ENCODE results near the gene LTC4S. TPM values are rescaled to one million over a fixed set of nuclear protein-coding genes. Genes with fewer than 3 reads are reported as not detected.

Gene LTC4S
- total RNA-seq, 2 experiments from 2014 or later, result 0.39 to 0.42 TPM

DNA sequence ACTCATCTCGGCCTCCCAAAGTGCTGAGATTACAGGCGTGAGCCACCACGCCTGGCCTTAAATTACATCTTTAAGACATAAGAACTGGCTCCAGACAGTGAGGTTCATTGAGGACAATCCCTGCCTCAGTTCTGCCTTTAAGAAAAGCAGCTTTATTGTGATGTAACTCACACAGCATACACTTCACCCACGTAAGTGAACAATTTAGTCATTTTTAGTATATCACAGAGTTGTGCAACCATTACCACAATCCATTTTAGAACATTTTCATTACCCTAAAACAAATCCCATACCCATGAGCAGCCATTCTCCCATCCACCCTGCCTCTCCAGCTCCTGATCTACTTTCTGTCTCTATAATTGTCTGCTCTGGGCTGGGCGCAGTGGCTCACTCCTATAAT, 24.0 kb upstream of the LTC4S start:
- ChIA-PET POLR2A (interaction anchor here (1.0 kb wide), 1 partner anchor 12 kb away, joined by 5 read pairs; no protein-coding TSS in a partner anchor), CTCF (interaction anchor here (0.5 kb wide), 1 partner anchor 546 kb away, joined by 3 read pairs; no protein-coding TSS in a partner anchor)
- DNase-seq (no peak), ATAC-seq (no peak)
- Mint-ChIP-seq H3K9me3 (ENCODE audit: low read depth) (no peaks in the 10 kb centered on the region), H3K4me3 (no peak overlapping the region), H3K27me3 (no peaks in the 10 kb centered on the region), H3K27ac (no peak overlapping the region), H3K4me1 (peaks cover 36% of the 10 kb centered on the region), H3K36me3 (ENCODE audit: low read depth) (peaks cover 62% of the 10 kb centered on the region)
- intact Hi-C loops (cut with DNase I, micrococcal nuclease), result no loop called here

DNA sequence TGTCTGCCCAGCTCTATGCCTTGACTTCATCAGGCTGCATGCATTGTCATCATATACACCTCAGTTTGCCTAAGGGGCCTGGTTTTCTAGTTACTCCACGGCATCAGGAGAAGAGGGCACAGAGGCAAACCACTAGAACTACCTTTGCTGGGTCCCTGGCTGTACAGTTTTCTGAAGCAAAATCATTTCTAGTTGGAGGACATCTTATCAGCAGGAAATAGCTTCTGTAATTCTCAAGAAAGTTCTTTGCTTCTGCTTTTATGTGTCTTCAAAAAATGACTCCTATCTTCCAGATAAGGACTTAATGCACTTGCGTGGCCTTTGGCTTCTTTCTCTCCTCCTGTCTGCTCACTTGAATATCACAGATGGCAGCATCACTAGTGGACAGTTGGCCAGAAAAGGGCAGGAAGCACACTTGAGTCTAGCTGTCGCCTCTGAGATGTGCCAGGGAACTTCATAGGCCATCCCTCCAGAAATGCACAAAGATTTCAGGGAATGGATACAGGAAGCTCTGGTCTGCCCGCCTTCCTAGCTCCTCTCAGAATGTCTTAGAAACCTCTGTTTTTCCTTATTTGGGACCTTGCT, 22.4 kb upstream of the LTC4S start:
- peaks cover 57% of the 10 kb centered on the region for H3K36me3 Mint-ChIP-seq (ENCODE audit: low read depth)
- H3K27me3 Mint-ChIP-seq, result no peaks in the 10 kb centered on the region
- peaks cover 23% of the 10 kb centered on the region for H3K4me1 Mint-ChIP-seq
- H3K27ac Mint-ChIP-seq, result no peak overlapping the region
- H3K9me3 Mint-ChIP-seq (ENCODE audit: low read depth), result no peaks in the 10 kb centered on the region
- ATAC-seq (no peak), DNase-seq (no peak)
- no peak overlapping the region for H3K4me3 Mint-ChIP-seq
- ChIA-PET CTCF (interaction anchor here (0.9 to 1.0 kb wide), 2 partner anchors 8 to 9 kb away, joined by 4 read pairs; no protein-coding TSS in a partner anchor), POLR2A (interaction anchor here (1.0 kb wide), 1 partner anchor 13 kb away, joined by 4 read pairs; no protein-coding TSS in a partner anchor)
- intact Hi-C loops (cut with DNase I, micrococcal nuclease), result no loop called here

DNA sequence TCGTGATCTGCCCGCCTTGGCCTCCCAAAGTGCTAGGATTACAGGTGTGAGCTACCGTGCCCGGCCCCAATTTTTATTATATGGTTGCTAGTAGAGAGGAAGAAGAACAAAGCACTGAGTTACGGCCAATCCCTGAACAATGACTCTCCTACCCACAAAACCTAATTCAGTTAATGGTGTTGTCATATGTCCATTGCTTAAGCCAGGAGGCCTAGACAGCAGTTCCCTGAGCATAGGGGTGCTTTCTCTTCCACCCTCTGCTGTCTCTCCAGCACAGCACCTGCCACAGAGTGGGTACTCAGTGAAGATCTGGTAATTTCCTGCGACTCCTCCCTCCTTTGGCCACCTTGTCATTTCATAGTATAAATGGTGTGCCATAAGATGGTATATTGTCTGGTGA, 21.4 kb upstream of the LTC4S start:
- intact Hi-C loops (cut with DNase I, micrococcal nuclease), result no loop called here
- DNase-seq (no peak), ATAC-seq (no peak)
- CTCF ChIA-PET, result interaction anchor here (0.9 to 1.0 kb wide), 2 partner anchors 8 to 9 kb away, joined by 4 read pairs; no protein-coding TSS in a partner anchor
- Mint-ChIP-seq H3K27ac (no peak overlapping the region), H3K4me3 (no peak overlapping the region), H3K36me3 (ENCODE audit: low read depth) (peaks cover 54% of the 10 kb centered on the region), H3K4me1 (peaks cover 16% of the 10 kb centered on the region), H3K27me3 (no peaks in the 10 kb centered on the region), H3K9me3 (ENCODE audit: low read depth) (no peaks in the 10 kb centered on the region)
- POLR2A ChIA-PET, result interaction anchor here (1.0 kb wide), 1 partner anchor 14 kb away, joined by 4 read pairs; no protein-coding TSS in a partner anchor

DNA sequence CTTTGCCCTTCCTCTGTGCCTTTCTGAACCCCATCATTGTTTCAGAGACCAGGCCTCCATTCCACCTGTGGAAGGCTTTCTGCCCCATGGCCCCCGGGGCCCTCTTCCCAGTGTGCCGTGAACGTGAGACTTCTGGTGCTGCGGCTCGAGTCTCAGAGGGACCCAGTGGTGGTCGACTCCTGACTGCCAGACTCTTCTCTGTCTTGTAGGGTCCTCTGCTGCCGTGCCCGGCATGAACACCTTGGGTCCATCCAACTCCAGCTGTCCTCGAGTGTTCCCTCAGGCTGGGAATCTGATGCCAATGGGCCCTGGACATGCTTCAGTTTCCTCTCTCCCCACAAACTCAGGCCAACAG, 20.1 kb upstream of the LTC4S start:
- no peaks in the 10 kb centered on the region for H3K9me3 Mint-ChIP-seq (ENCODE audit: low read depth)
- no peak for ATAC-seq
- H3K27me3 Mint-ChIP-seq, result no peaks in the 10 kb centered on the region
- H3K4me3 Mint-ChIP-seq, result no peak overlapping the region
- POLR2A ChIA-PET, result interaction anchor here (0.6 kb wide), 1 partner anchor 13 kb away, joined by 3 read pairs; no protein-coding TSS in a partner anchor
- H3K36me3 Mint-ChIP-seq (ENCODE audit: low read depth), result peaks cover 49% of the 10 kb centered on the region
- intact Hi-C loops (cut with DNase I, micrococcal nuclease), result no loop called here
- H3K4me1 Mint-ChIP-seq, result peaks cover 4% of the 10 kb centered on the region
- no peak overlapping the region for H3K27ac Mint-ChIP-seq
- CTCF ChIA-PET, result interaction anchor here (0.7 kb wide), 1 partner anchor 614 kb away, joined by 3 read pairs; no protein-coding TSS in a partner anchor
- no peak for DNase-seq

DNA sequence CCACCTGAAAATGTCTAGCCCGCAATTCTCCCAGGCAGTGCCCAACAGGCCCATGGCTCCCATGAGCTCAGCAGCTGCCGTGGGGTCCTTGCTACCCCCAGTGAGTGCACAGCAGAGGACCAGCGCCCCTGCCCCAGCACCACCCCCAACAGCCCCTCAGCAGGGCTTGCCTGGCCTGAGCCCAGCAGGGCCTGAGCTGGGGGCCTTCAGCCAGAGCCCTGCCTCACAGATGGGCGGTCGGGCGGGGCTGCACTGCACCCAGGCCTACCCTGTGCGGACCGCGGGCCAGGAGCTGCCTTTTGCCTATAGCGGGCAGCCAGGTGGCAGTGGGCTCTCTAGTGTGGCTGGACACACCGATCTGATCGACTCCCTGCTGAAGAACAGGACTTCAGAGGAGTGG, 19.3 kb upstream of the LTC4S start:
- ATAC-seq, result no peak
- POLR2A ChIA-PET, result no interaction called here
- peaks cover 46% of the 10 kb centered on the region for H3K36me3 Mint-ChIP-seq (ENCODE audit: low read depth)
- no peak overlapping the region for H3K27ac Mint-ChIP-seq
- H3K9me3 Mint-ChIP-seq (ENCODE audit: low read depth), result no peaks in the 10 kb centered on the region
- CTCF ChIA-PET, result interaction anchor here (0.7 to 1.4 kb wide), 2 partner anchors 11 to 613 kb away, joined by 3 to 7 read pairs; no protein-coding TSS in a partner anchor
- H3K27me3 Mint-ChIP-seq, result no peaks in the 10 kb centered on the region
- H3K4me3 Mint-ChIP-seq, result no peak overlapping the region
- intact Hi-C loops (cut with DNase I, micrococcal nuclease), result no loop called here
- no peak for DNase-seq
- no peaks in the 10 kb centered on the region for H3K4me1 Mint-ChIP-seq

DNA sequence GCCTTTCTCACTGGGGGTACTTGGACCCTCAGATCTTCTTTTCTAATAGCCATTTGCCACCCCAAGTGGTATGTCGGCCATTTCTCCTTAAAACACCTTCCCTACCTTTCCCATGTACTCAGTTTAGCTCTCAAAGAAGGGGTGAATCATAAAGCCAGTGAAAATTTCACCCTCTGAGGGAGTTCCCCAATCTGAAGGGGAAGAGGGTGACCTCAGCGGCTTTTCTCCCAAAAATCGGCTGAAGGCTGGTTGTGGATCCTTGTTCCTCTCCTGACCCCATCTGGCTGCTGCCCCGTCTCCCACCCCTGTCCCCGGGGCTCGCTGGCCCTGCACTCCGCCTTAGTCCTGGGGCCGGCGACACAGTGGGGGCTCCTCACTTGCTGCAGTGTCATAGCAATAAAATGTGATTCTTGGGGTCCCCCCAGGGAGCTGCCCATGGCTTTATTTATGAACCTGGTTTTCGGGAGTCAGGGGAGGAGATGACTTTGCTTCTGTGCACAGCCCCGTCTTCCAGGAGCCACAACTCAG, 17.3 kb upstream of the LTC4S start:
- no peak overlapping the region for H3K27ac Mint-ChIP-seq
- no peak for ATAC-seq
- CTCF ChIA-PET, result interaction anchor here (1.2 to 1.9 kb wide), 2 partner anchors 9 to 13 kb away, joined by 3 to 12 read pairs; no protein-coding TSS in a partner anchor
- no peaks in the 10 kb centered on the region for H3K4me1 Mint-ChIP-seq
- no peak for DNase-seq
- H3K27me3 Mint-ChIP-seq, result no peaks in the 10 kb centered on the region
- peaks cover 32% of the 10 kb centered on the region for H3K36me3 Mint-ChIP-seq (ENCODE audit: low read depth)
- POLR2A ChIA-PET, result interaction anchor here (0.6 kb wide), 1 partner anchor 1813 kb away, joined by 3 read pairs; no protein-coding TSS in a partner anchor
- H3K9me3 Mint-ChIP-seq (ENCODE audit: low read depth), result no peaks in the 10 kb centered on the region
- intact Hi-C loops (cut with DNase I, micrococcal nuclease), result no loop called here
- no peak overlapping the region for H3K4me3 Mint-ChIP-seq

DNA sequence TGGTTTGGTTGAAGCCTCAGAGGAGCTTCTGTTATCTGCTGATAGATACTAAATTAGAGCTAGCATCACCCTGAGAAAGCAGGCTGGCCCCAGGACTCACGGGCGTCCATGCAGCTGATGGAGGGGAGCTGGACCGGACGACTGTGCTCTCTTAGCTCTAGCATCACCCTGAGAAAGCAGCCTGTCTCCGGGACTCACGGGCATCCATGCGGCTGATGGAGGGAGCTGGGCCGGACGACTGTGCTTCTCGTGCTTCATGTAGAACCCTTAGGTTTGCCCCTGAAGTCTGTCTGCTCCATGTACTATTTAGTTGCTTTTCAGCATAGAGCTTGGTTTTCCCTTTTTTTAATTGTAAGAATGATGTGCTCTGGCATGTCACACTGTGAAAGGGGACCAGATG, 16.3 kb upstream of the LTC4S start:
- DNase-seq (no peak), ATAC-seq (no peak)
- H3K4me3 Mint-ChIP-seq, result no peak overlapping the region
- ChIA-PET POLR2A (interaction anchor here (0.7 kb wide), 1 partner anchor 10 kb away, joined by 3 read pairs; no protein-coding TSS in a partner anchor), CTCF (interaction anchor here (1.2 to 1.9 kb wide), 2 partner anchors 10 to 14 kb away, joined by 3 to 12 read pairs; no protein-coding TSS in a partner anchor)
- no peaks in the 10 kb centered on the region for H3K4me1 Mint-ChIP-seq
- H3K27me3 Mint-ChIP-seq, result no peaks in the 10 kb centered on the region
- H3K9me3 Mint-ChIP-seq (ENCODE audit: low read depth), result no peaks in the 10 kb centered on the region
- no peak overlapping the region for H3K27ac Mint-ChIP-seq
- H3K36me3 Mint-ChIP-seq (ENCODE audit: low read depth), result peaks cover 28% of the 10 kb centered on the region
- intact Hi-C loops (cut with DNase I, micrococcal nuclease), result no loop called here

DNA sequence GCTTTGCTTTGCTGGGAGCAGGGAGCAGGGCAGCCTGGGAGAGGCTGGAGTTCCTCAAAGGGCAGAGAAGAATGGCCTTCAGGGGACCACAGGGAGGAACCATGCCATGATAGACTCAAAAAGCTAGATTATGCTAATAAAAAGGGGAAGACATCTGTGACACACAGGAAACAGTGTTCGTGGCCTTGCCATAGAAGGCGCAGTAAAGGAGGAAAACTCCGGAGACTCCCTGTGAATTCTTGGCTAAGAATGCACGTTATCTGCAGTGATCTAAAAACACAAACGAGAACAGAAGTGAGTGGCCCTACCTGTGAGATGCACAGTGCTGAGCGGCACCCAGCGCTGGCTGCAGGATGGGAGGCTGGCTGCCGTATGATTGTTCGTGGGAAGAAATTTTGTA, 15.9 kb upstream of the LTC4S start:
- ChIA-PET CTCF (interaction anchor here (1.2 to 1.9 kb wide), 2 partner anchors 11 to 15 kb away, joined by 3 to 12 read pairs; no protein-coding TSS in a partner anchor), POLR2A (interaction anchor here (0.7 kb wide), 1 partner anchor 9 kb away, joined by 3 read pairs; no protein-coding TSS in a partner anchor)
- no peaks in the 10 kb centered on the region for H3K9me3 Mint-ChIP-seq (ENCODE audit: low read depth)

DNA sequence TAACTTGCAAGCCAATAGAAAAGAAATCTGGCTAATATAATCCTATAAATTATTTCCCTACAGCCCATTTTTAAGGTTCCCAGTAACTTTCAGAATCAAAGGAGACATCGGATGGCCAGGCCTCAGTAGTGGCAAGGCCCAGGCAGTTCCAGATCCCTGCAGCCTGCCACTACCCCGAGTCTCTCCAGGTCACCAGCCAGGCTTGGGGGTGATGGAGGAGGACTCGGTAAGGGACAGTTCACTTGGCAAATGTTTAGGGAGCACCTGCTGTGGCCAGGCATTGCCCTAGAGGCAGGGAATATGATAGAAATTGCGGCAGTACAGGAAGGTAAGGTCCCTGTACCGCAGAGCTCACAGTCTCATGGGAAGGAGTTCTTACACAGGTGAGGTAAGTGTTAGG, 15.2 kb upstream of the LTC4S start:
- Mint-ChIP-seq H3K9me3 (ENCODE audit: low read depth) (no peaks in the 10 kb centered on the region), H3K27ac (no peak overlapping the region), H3K4me1 (no peaks in the 10 kb centered on the region), H3K27me3 (no peaks in the 10 kb centered on the region), H3K4me3 (no peak overlapping the region), H3K36me3 (ENCODE audit: low read depth) (peaks cover 17% of the 10 kb centered on the region)
- intact Hi-C loops (cut with DNase I, micrococcal nuclease), result no loop called here
- DNase-seq (no peak), ATAC-seq (no peak)
- CTCF ChIA-PET, result interaction anchor here (1.9 kb wide), 1 partner anchor 16 kb away, joined by 8 read pairs; no protein-coding TSS in a partner anchor
- POLR2A ChIA-PET, result no interaction called here

More for the DNA sequence above, 15.9 kb upstream of the LTC4S start:
- Mint-ChIP-seq H3K36me3 (ENCODE audit: low read depth) (peaks cover 24% of the 10 kb centered on the region), H3K27me3 (no peaks in the 10 kb centered on the region), H3K27ac (no peak overlapping the region), H3K4me1 (no peaks in the 10 kb centered on the region), H3K4me3 (no peak overlapping the region)
- intact Hi-C loops (cut with DNase I, micrococcal nuclease), result no loop called here
- no peak for DNase-seq
- no peak for ATAC-seq

DNA sequence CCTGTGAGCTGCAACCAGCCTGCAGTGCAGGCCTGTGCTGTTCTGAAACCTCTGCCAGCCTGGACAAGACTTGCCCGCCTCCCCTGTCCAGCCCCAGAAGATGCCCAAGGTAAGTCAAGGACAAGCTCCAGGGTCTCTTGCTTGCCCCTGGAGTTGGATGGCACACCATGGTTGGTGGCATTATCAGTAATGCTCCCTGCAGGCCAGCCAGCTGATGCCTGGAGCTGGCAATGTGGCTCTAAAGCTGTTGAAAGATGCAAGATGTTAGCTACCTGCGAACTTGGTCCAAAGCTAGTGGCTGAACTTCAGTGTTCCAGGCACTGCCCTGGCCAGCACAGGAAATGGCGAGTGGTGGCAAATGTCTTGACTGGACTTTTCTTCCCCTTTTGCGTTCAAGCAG, 14.0 kb upstream of the LTC4S start:
- no peak for ATAC-seq

DNA sequence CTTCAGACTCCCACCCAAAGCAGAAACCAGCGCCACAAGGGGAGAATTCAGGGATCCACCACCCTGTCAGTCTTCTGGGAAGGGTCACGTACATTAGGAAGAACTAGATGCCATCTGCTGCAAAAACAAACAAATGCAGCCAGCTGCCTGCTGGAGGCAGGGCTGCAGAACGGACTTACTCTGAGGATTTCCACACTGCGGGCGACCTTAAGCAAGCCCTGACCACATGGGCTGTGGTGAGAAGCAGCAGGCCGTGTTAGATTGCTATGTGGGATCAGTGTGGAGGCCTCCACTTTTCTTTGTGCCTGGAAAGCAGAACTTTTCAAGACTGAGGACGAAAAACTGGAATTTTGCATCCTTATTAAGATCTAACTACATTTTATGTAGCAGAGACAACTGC, 13.4 kb upstream of the LTC4S start:
- H3K36me3 Mint-ChIP-seq (ENCODE audit: low read depth), result peaks cover 13% of the 10 kb centered on the region
- intact Hi-C loops (cut with DNase I, micrococcal nuclease), result no loop called here
- no peaks in the 10 kb centered on the region for H3K4me1 Mint-ChIP-seq
- ATAC-seq, result no peak
- H3K27ac Mint-ChIP-seq, result no peak overlapping the region
- no peaks in the 10 kb centered on the region for H3K27me3 Mint-ChIP-seq
- no peak overlapping the region for H3K4me3 Mint-ChIP-seq
- POLR2A ChIA-PET, result no interaction called here
- CTCF ChIA-PET, result interaction anchor here (0.5 to 1.9 kb wide), 4 partner anchors 8 to 71 kb away, joined by 3 to 8 read pairs (median 4); no protein-coding TSS in a partner anchor
- no peaks in the 10 kb centered on the region for H3K9me3 Mint-ChIP-seq (ENCODE audit: low read depth)
- no peak for DNase-seq

More for the DNA sequence above, 14.0 kb upstream of the LTC4S start:
- POLR2A ChIA-PET, result no interaction called here
- no peaks in the 10 kb centered on the region for H3K4me1 Mint-ChIP-seq
- H3K27me3 Mint-ChIP-seq, result no peaks in the 10 kb centered on the region
- peaks cover 13% of the 10 kb centered on the region for H3K36me3 Mint-ChIP-seq (ENCODE audit: low read depth)
- CTCF ChIA-PET, result interaction anchor here (0.5 to 1.9 kb wide), 3 partner anchors 13 to 75 kb away, joined by 3 to 8 read pairs (median 3); no protein-coding TSS in a partner anchor
- H3K27ac Mint-ChIP-seq, result no peak overlapping the region
- intact Hi-C loops (cut with DNase I, micrococcal nuclease), result no loop called here
- no peak overlapping the region for H3K4me3 Mint-ChIP-seq
- DNase-seq, result no peak
- H3K9me3 Mint-ChIP-seq (ENCODE audit: low read depth), result no peaks in the 10 kb centered on the region

Measured in activated CD4-positive, alpha-beta T cell treated with anti-CD3 and anti-CD28 coated beads for 36 hours (primary cell).